Loucy (cell line): ENCODE data around the gene RMRP.
A peak's percentile ranks its signal among the peaks of the same experiment; 100 is the strongest.

Experiments
- H2AFZ ChIP-seq: fragments of 200-600 bp; sonication (generic); 2 replicates; pipeline ENCODE4 v1.6.0; 2016; ENCODE audit warnings: antibody characterized with exemption, mild to moderate bottlenecking, low read length, moderate library complexity
- H3F3A ChIP-seq: fragments of 200-600 bp; 2 replicates; pipeline ENCODE4 v1.6.0; 2016; ENCODE audit warnings: antibody characterized with exemption, low read depth, mild to moderate bottlenecking
- H3K27me3 ChIP-seq: fragments of 200-600 bp; sonication (generic); 2 replicates; pipeline ENCODE4 v1.6.1; 2014; ENCODE audit warnings: low read length, mild to moderate bottlenecking; ENCODE audit not compliant: insufficient read depth, poor library complexity, severe bottlenecking
- H3K36me3 ChIP-seq: fragments of 200-600 bp; sonication (generic); 2 replicates; pipeline ENCODE4 v1.6.1; 2016; ENCODE audit warnings: low read length; ENCODE audit not compliant: insufficient read depth
- H3K4me1 ChIP-seq: fragments of 200-600 bp; sonication (generic); 2 replicates; pipeline ENCODE4 v1.5.1; 2014; ENCODE audit warnings: low read length, mild to moderate bottlenecking; ENCODE audit not compliant: insufficient read depth, poor library complexity, severe bottlenecking
- H3K4me2 ChIP-seq: fragments of 200-600 bp; sonication (generic); 2 replicates; pipeline ENCODE4 v1.6.0; 2014; ENCODE audit warnings: antibody characterized with exemption, low read length, low read depth, mild to moderate bottlenecking; ENCODE audit not compliant: poor library complexity, severe bottlenecking
- H3K4me3 ChIP-seq: fragments of 200-600 bp; sonication (generic); 2 replicates; pipeline ENCODE4 v1.5.1; 2014; ENCODE audit warnings: low read length, mild to moderate bottlenecking, mixed read lengths; ENCODE audit not compliant: poor library complexity, severe bottlenecking
- H3K79me2 ChIP-seq: fragments of 200-600 bp; sonication (generic); 2 replicates; pipeline ENCODE4 v1.6.1; 2014; ENCODE audit warnings: low read length; ENCODE audit not compliant: insufficient read depth
- H3K9ac ChIP-seq: fragments of 200-600 bp; sonication (generic); 2 replicates; pipeline ENCODE4 v1.6.0; 2014; ENCODE audit warnings: mild to moderate bottlenecking, low read depth, low read length, moderate library complexity; ENCODE audit not compliant: poor library complexity, severe bottlenecking
- H3K9me2 ChIP-seq: fragments of 200-600 bp; sonication (generic); replicated peaks from 2 replicates; pipeline ENCODE4 v1.6.1; 2016; ENCODE audit warnings: low read depth, low read length, mixed read lengths
- H3K9me3 ChIP-seq: fragments of 200-600 bp; sonication (generic); 2 replicates; pipeline ENCODE4 v1.6.1; 2014; ENCODE audit warnings: mild to moderate bottlenecking, antibody characterized with exemption, low read length, low read depth; ENCODE audit not compliant: insufficient read depth
- H4K20me1 ChIP-seq: fragments of 200-600 bp; sonication (generic); 2 replicates; pipeline ENCODE4 v1.6.0; 2014; ENCODE audit warnings: antibody characterized with exemption, low read length, mild to moderate bottlenecking; ENCODE audit not compliant: insufficient read depth, poor library complexity, severe bottlenecking
- CTCF ChIP-seq: fragments of 200-600 bp; sonication (generic); conservative IDR thresholded peaks from 2 replicates; pipeline ENCODE4 v1.5.1; 2014; ENCODE audit warnings: mild to moderate bottlenecking, antibody characterized with exemption, low read length
- EZH2phosphoT487 ChIP-seq: fragments of 200-600 bp; IDR thresholded peaks from 2 replicates; pipeline ENCODE4 v1.6.1; 2018; ENCODE audit warnings: antibody characterized with exemption, mild to moderate bottlenecking, moderate library complexity, borderline replicate concordance

The RMRP gene

GRCh38 chr9:35666549-35666948, 8.7 kb upstream of the RMRP start:
- TF ChIP-seq EZH2phosphoT487 (no peak), CTCF (no peak)
- Histone ChIP-seq H2AFZ (no peak overlapping the region), H3K36me3 (no peaks in the 10 kb centered on the region), H3K27me3 (no peaks in the 10 kb centered on the region), H3K4me1 (peaks cover 37% of the 10 kb centered on the region), H3K9me3 (no peaks in the 10 kb centered on the region), H3K9me2 (no peaks in the 10 kb centered on the region), H3K79me2 (peaks cover 39% of the 10 kb centered on the region), H4K20me1 (peaks cover 3% of the 10 kb centered on the region), H3F3A (0 out of 2 replicates have a peak, but pooled peaks cover 10% of the 10 kb centered on the region), H3K9ac (no peak overlapping the region), H3K4me2 (no peak overlapping the region), H3K4me3 (no peak overlapping the region)

GRCh38 chr9:35666045-35666444, 8.2 kb upstream of the RMRP start:
- no peaks in the 10 kb centered on the region for H3K9me2 ChIP-seq
- H3K9me3 ChIP-seq, result no peaks in the 10 kb centered on the region
- H3F3A ChIP-seq, result 0 out of 2 replicates have a peak, but pooled peaks cover 10% of the 10 kb centered on the region
- H3K9ac ChIP-seq, result peak overlapping the region; percentile 95
- peaks cover 3% of the 10 kb centered on the region for H4K20me1 ChIP-seq
- no peak overlapping the region for H3K4me3 ChIP-seq
- H3K4me2 ChIP-seq, result peak overlapping the region; percentile 87
- no peak for TF ChIP-seq EZH2phosphoT487
- TF ChIP-seq CTCF, result no peak
- H3K4me1 ChIP-seq, result peaks cover 42% of the 10 kb centered on the region
- no peak overlapping the region for H2AFZ ChIP-seq
- H3K79me2 ChIP-seq, result peaks cover 44% of the 10 kb centered on the region
- no peaks in the 10 kb centered on the region for H3K27me3 ChIP-seq
- H3K36me3 ChIP-seq, result no peaks in the 10 kb centered on the region; the same call in 1 of the 2 replicates

GRCh38 chr9:35665471-35665818, 7.6 kb upstream of the RMRP start:
- Histone ChIP-seq H3K4me2 (peak overlapping the region; percentile 87), H4K20me1 (peaks cover 3% of the 10 kb centered on the region), H2AFZ (peak overlapping the region; percentile 82), H3K9ac (peak overlapping the region; percentile 95), H3K36me3 (no peaks in the 10 kb centered on the region; the same call in 1 of the 2 replicates), H3F3A (0 out of 2 replicates have a peak, but pooled peaks cover 10% of the 10 kb centered on the region), H3K4me1 (peaks cover 48% of the 10 kb centered on the region), H3K9me2 (no peaks in the 10 kb centered on the region), H3K4me3 (peak overlapping the region; percentile 87), H3K9me3 (no peaks in the 10 kb centered on the region), H3K27me3 (no peaks in the 10 kb centered on the region), H3K79me2 (peaks cover 50% of the 10 kb centered on the region)
- TF ChIP-seq CTCF (peak; percentile 11; the same call in 1 of the 2 replicates), EZH2phosphoT487 (no peak)
